ENCODE results near the gene ARID1B.

DNA sequence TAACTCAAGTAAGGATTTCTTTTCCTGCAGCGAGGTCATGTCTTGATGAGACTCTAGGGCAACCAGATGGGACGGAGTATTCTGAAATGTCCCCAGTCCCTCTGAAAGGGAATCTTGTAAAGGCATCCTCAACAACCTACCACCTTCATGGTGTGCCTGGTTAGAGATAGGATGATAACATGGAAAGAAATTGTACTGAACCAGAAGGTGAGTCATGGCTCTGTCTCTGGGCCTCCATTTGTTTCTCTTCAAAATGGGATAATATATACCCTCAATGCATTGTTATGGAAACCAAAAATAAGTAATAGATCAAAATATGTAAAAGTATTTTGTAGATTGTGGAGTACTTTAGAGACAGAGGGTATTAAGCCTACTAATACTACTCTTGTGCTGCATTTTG, 219.1 kb downstream of the ARID1B start:
- TF ChIP-seq, protein P1, sequence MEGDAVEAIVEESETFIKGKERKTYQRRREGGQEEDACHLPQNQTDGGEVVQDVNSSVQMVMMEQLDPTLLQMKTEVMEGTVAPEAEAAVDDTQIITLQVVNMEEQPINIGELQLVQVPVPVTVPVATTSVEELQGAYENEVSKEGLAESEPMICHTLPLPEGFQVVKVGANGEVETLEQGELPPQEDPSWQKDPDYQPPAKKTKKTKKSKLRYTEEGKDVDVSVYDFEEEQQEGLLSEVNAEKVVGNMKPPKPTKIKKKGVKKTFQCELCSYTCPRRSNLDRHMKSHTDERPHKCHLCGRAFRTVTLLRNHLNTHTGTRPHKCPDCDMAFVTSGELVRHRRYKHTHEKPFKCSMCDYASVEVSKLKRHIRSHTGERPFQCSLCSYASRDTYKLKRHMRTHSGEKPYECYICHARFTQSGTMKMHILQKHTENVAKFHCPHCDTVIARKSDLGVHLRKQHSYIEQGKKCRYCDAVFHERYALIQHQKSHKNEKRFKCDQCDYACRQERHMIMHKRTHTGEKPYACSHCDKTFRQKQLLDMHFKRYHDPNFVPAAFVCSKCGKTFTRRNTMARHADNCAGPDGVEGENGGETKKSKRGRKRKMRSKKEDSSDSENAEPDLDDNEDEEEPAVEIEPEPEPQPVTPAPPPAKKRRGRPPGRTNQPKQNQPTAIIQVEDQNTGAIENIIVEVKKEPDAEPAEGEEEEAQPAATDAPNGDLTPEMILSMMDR (IDR thresholded peaks at IDR 0.05 in 2 of 3, conservative IDR thresholded peaks at IDR 0.05 in 1 of 3; ENCODE audit: control insufficient read depth in 2 of 3, extremely low read depth in 1 of 3, insufficient read depth in 1 of 3, low read depth in 3 of 3, low read length in 3 of 3): no peak
- TF ChIP-seq CEBPB (IDR thresholded peaks at IDR 0.05; ENCODE audit: borderline replicate concordance in 1 of 2, low read depth in 2 of 2, low read length in 2 of 2) (no peak), ZNF274 (IDR thresholded peaks at IDR 0.05; ENCODE audit: insufficient read depth, insufficient read length) (no peak), SP1 (IDR thresholded peaks at IDR 0.05; ENCODE audit: low read depth, low read length) (no peak), BCLAF1 (IDR thresholded peaks at IDR 0.05) (no peak), CREB1 (IDR thresholded peaks at IDR 0.05; ENCODE audit: low read depth) (no peak), ZNF687 (IDR thresholded peaks at IDR 0.05) (no peak), REST (IDR thresholded peaks at IDR 0.05; ENCODE audit: low read depth, low read length) (no peak), POLR2AphosphoS2 (IDR thresholded peaks at IDR 0.05; ENCODE audit: low read depth, low read length) (no peak), RELA (IDR thresholded peaks at IDR 0.05; ENCODE audit: borderline replicate concordance, partially characterized antibody) (no peak)
- TF ChIP-seq, protein P2, sequence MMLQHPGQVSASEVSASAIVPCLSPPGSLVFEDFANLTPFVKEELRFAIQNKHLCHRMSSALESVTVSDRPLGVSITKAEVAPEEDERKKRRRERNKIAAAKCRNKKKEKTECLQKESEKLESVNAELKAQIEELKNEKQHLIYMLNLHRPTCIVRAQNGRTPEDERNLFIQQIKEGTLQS (IDR thresholded peaks at IDR 0.05; ENCODE audit: borderline replicate concordance, extremely low read depth, low read depth, low read length): no peak
- TF ChIP-seq, protein P3, sequence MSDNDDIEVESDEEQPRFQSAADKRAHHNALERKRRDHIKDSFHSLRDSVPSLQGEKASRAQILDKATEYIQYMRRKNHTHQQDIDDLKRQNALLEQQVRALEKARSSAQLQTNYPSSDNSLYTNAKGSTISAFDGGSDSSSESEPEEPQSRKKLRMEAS (IDR thresholded peaks at IDR 0.05; ENCODE audit: low read depth, low read length): no peak

Data from GM12878 (cell line).